Parathyroid adenoma (tissue), 2 donors: Measurements from ENCODE around the gene WDR89.

Experiments used
- H2AFZ ChIP-seq: fragments of 300-600 bp; sonication (generic); one replicate; pipeline ENCODE4 v1.7.0; 2017; ENCODE audit warnings: antibody characterized with exemption, mild to moderate bottlenecking
- H3K27ac ChIP-seq: fragments of 300-600 bp; sonication (generic); one replicate; pipeline ENCODE4 v1.7.0; 2017
- H3K27me3 ChIP-seq: fragments of 300-600 bp; sonication (generic); one replicate; pipeline ENCODE4 v1.7.0; 2017; ENCODE audit warnings: low read length; ENCODE audit not compliant: control insufficient read depth, insufficient read depth
- H3K36me3 ChIP-seq: fragments of 300-600 bp; sonication (generic); one replicate; pipeline ENCODE4 v1.7.0; 2017; ENCODE audit warnings: low read length; ENCODE audit not compliant: control insufficient read depth, insufficient read depth
- H3K4me1 ChIP-seq: fragments of 300-600 bp; sonication (generic); one replicate; pipeline ENCODE4 v1.7.0; 2017; ENCODE audit warnings: control low read depth
- H3K4me2 ChIP-seq: fragments of 300-600 bp; sonication (generic); one replicate; pipeline ENCODE4 v1.7.0; 2017; ENCODE audit warnings: low read length
- H3K4me3 ChIP-seq: fragments of 300-600 bp; sonication (generic); one replicate; pipeline ENCODE4 v1.7.0; 2017; ENCODE audit warnings: low read depth, low read length
- H3K79me2 ChIP-seq: fragments of 300-600 bp; sonication (generic); one replicate; pipeline ENCODE4 v1.7.0; 2017; ENCODE audit warnings: control low read depth
- H3K9ac ChIP-seq: fragments of 300-600 bp; sonication (generic); one replicate; pipeline ENCODE4 v1.7.0; 2017; ENCODE audit warnings: mild to moderate bottlenecking
- H3K9me3 ChIP-seq: fragments of 300-600 bp; sonication (generic); one replicate; pipeline ENCODE4 v1.7.0; 2017; ENCODE audit warnings: low read length; ENCODE audit not compliant: control insufficient read depth
- TF ChIP-seq, protein P1 (sequence below): fragments of 300-600 bp; sonication (generic); IDR thresholded peaks from one replicate; pipeline ENCODE4 v1.7.0; 2017; ENCODE audit warnings: antibody characterized with exemption, mild to moderate bottlenecking
- donor health status: primary hyperparathyroidism.

The WDR89 gene

DNA sequence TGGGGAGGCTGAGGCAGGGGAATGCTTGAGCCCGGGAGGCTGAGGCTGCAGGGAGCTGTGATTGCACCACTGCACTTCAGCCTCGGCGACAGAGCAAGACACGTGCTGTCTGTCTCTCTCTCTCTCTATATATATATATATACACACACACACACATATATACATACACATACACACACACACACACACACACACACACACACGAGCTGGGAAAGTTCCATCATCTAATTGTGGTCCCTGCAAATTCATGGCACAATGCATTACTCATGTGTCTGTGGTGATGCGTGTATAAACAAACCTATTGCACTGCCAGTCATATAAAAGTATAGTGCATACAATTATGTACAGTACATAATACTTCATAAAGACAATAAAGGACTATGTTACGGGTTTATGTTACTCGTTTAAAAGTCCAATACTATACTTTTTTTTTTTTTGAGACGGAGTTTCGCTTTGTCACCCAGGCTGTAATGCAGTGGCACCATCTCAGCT, 36.6 kb downstream of the WDR89 start:
- Histone ChIP-seq H3K27ac (no peak overlapping the region), H3K9me3 (no peaks in the 10 kb centered on the region), H3K4me3 (no peak overlapping the region), H3K4me1 (no peaks in the 10 kb centered on the region), H3K27me3 (no peaks in the 10 kb centered on the region), H3K4me2 (no peak overlapping the region), H3K36me3 (no peaks in the 10 kb centered on the region), H3K79me2 (peaks cover 2% of the 10 kb centered on the region), H2AFZ (no peak overlapping the region), H3K9ac (no peak overlapping the region)
- TF ChIP-seq, protein P1, sequence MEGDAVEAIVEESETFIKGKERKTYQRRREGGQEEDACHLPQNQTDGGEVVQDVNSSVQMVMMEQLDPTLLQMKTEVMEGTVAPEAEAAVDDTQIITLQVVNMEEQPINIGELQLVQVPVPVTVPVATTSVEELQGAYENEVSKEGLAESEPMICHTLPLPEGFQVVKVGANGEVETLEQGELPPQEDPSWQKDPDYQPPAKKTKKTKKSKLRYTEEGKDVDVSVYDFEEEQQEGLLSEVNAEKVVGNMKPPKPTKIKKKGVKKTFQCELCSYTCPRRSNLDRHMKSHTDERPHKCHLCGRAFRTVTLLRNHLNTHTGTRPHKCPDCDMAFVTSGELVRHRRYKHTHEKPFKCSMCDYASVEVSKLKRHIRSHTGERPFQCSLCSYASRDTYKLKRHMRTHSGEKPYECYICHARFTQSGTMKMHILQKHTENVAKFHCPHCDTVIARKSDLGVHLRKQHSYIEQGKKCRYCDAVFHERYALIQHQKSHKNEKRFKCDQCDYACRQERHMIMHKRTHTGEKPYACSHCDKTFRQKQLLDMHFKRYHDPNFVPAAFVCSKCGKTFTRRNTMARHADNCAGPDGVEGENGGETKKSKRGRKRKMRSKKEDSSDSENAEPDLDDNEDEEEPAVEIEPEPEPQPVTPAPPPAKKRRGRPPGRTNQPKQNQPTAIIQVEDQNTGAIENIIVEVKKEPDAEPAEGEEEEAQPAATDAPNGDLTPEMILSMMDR, result no peak

- Histone ChIP-seq H2AFZ (no peak overlapping the region), H3K79me2 (peaks cover 2% of the 10 kb centered on the region), H3K4me2 (no peak overlapping the region), H3K4me3 (no peak overlapping the region), H3K9me3 (no peaks in the 10 kb centered on the region), H3K4me1 (no peaks in the 10 kb centered on the region), H3K9ac (no peak overlapping the region), H3K36me3 (no peaks in the 10 kb centered on the region), H3K27ac (no peak overlapping the region), H3K27me3 (no peaks in the 10 kb centered on the region)
- TF ChIP-seq, protein P1, result no peak
These were observed 37.0 kb downstream of the WDR89 start for GRCh38 chr14:63604626-63605025.

DNA sequence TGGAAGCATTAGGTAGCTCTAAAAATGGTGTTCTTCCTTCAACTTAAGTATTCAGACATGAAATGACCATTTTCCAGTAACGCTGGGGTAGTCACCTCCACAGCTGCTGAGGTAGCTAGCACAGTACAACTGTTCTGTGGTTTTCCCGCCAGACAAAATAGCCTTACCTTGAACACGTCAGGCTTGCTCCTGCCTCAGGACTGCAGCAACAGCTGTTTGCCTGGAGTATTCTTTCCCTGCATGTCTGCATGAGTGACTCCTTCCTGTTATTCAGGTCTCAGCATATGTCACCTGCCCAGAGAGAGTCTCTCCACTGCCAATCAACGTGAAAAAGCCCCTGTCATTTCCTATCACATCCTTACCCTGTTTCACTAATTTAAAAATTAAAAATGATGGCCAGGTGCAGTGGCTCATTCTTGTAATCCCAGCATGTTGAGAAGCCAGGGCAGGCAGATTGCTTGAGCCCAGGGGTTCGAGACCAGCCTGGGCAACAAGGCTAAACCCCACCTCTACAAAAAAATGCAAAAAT, 37.9 kb downstream of the WDR89 start:
- Histone ChIP-seq H3K9ac (no peak overlapping the region), H3K79me2 (peaks cover under 1% of the 10 kb centered on the region), H3K27me3 (no peaks in the 10 kb centered on the region), H3K36me3 (no peaks in the 10 kb centered on the region), H3K9me3 (no peaks in the 10 kb centered on the region), H3K4me2 (no peak overlapping the region), H2AFZ (no peak overlapping the region), H3K4me3 (no peak overlapping the region), H3K27ac (no peak overlapping the region), H3K4me1 (no peaks in the 10 kb centered on the region)
- TF ChIP-seq, protein P1, result no peak

DNA sequence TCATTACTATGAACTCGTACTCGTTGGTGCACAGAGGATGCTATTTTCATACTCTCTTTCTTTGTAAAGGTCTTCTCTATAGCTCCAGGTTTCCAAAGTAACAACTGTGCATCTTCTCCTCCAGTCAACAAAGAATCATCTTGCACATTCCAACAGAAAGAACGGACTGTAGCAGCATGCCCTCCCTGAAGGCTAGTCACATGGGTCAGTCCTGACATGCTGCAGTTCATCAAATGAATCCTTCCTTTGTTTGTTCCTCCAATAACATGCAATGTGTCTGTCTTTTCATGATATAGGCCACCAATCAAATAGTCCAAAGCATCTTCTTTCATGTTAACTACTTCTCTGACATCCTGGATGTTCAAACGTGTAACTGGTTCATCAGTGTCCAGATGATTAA, 42.9 kb downstream of the WDR89 start:
- H3K4me3 ChIP-seq, result no peak overlapping the region
- no peaks in the 10 kb centered on the region for H3K9me3 ChIP-seq
- H3K27ac ChIP-seq, result no peak overlapping the region
- no peaks in the 10 kb centered on the region for H3K79me2 ChIP-seq
- TF ChIP-seq, protein P1, result no peak
- no peaks in the 10 kb centered on the region for H3K36me3 ChIP-seq
- no peak overlapping the region for H3K4me2 ChIP-seq
- no peak overlapping the region for H2AFZ ChIP-seq
- H3K27me3 ChIP-seq, result no peaks in the 10 kb centered on the region
- H3K4me1 ChIP-seq, result no peaks in the 10 kb centered on the region
- no peak overlapping the region for H3K9ac ChIP-seq

GRCh38 chr14:63596998-63597658, 44.5 kb downstream of the WDR89 start:
- no peaks in the 10 kb centered on the region for H3K27me3 ChIP-seq
- H3K27ac ChIP-seq, result no peak overlapping the region
- H3K9ac ChIP-seq, result no peak overlapping the region
- no peaks in the 10 kb centered on the region for H3K36me3 ChIP-seq
- no peaks in the 10 kb centered on the region for H3K79me2 ChIP-seq
- H2AFZ ChIP-seq, result no peak overlapping the region
- H3K4me1 ChIP-seq, result no peaks in the 10 kb centered on the region
- H3K9me3 ChIP-seq, result no peaks in the 10 kb centered on the region
- no peak overlapping the region for H3K4me3 ChIP-seq
- TF ChIP-seq, protein P1, result no peak
- no peak overlapping the region for H3K4me2 ChIP-seq
